T-cell (primary cell): ENCODE results near the gene MUC5B. TPM values are rescaled to one million over a fixed set of nuclear protein-coding genes. Genes with fewer than 3 reads are reported as not detected.

Experiments used
- ATAC-seq, 4 experiments: fragments of 200-7000 bp in 3 of 4; fragments of 150-1000 bp in 1 of 4; cut with Tn5 transposase; replicated peaks in 1 of 4; 1 replicate in 3 of 4; 2 replicates in 1 of 4; pipeline ENCODE4 v1.10.0; 2021; ENCODE audit warnings: moderate library complexity in 3 of 4, mild to moderate bottlenecking in 2 of 4, moderate number of reproducible peaks in 1 of 4
- CTCF ChIA-PET, 2 donors: fragments of 300-600 bp; sonication (Branson Sonifier 250); formaldehyde crosslinking; loops; one replicate each; lab custom pipeline; 2022; ENCODE audit warnings: antibody characterized with exemption in 2 of 2; lab: Charles Lee
- POLR2A ChIA-PET, 2 donors: fragments of 300-600 bp; sonication (Branson Sonifier 250); formaldehyde crosslinking; loops; one replicate each; lab custom pipeline; 2022; ENCODE audit warnings: antibody characterized with exemption in 2 of 2; lab: Charles Lee
- DNase-seq, 35 experiments: peaks; one replicate each; pipeline versions ENCODE4 v3.0.0 to v3.0.0-alpha.2; 2013 to 2023
- H3K27ac ChIP-seq: one replicate; pipeline ENCODE4 v1.5.1; 2013; ENCODE audit warnings: low read length
- H3K27me3 ChIP-seq, 2 experiments: replicated peaks in 1 of 2; 1 replicate in 1 of 2; 2 replicates in 1 of 2; pipeline versions ENCODE4 v1.6.1 to v1.7.0; 2013; ENCODE audit warnings: low read length in 1 of 2, mixed read lengths in 1 of 2; ENCODE audit not compliant: control insufficient read depth in 2 of 2, insufficient read depth in 2 of 2; ENCODE audit errors: extremely low read depth in 1 of 2
- H3K36me3 ChIP-seq, 2 donors: 1 replicate in 1 of 2; 2 replicates in 1 of 2; pipeline versions ENCODE4 v1.6.1 to v1.7.0; 2013; ENCODE audit warnings: low read length in 1 of 2; ENCODE audit not compliant: control insufficient read depth in 2 of 2, insufficient read depth in 1 of 2; ENCODE audit errors: extremely low read depth in 1 of 2
- H3K4me1 ChIP-seq, 2 experiments: 1 replicate in 1 of 2; 2 replicates in 1 of 2; pipeline versions ENCODE4 v1.6.1 to v1.7.0; 2013; ENCODE audit warnings: low read length in 2 of 2, mixed read lengths in 1 of 2; ENCODE audit not compliant: insufficient read depth in 2 of 2, control insufficient read depth in 1 of 2; ENCODE audit errors: extremely low read depth in 1 of 2
- H3K4me3 ChIP-seq, 2 donors: 1 replicate in 1 of 2; 2 replicates in 1 of 2; pipeline versions ENCODE4 v1.5.1 to v1.7.0; 2013; ENCODE audit warnings: mild to moderate bottlenecking in 2 of 2, low read length in 1 of 2, moderate library complexity in 1 of 2; ENCODE audit not compliant: control insufficient read depth in 1 of 2; ENCODE audit errors: extremely low read depth in 1 of 2
- H3K9me3 ChIP-seq: 2 replicates; pipeline ENCODE4 v1.7.0; 2013
- H3K27ac Mint-ChIP-seq, 2 donors: one replicate each; pipeline ENCODE4 v1.8.0; 2020 to 2021; ENCODE audit warnings: mild to moderate bottlenecking in 2 of 2, mixed read lengths in 2 of 2
- H3K27me3 Mint-ChIP-seq, 2 donors: one replicate each; pipeline ENCODE4 v1.8.0; 2021 to 2022; ENCODE audit warnings: mixed read lengths in 2 of 2
- H3K36me3 Mint-ChIP-seq: one replicate; pipeline ENCODE4 v1.8.0; 2021; ENCODE audit warnings: mixed read lengths
- H3K4me1 Mint-ChIP-seq, 3 donors: one replicate each; pipeline ENCODE4 v1.8.0; 2020 to 2022; ENCODE audit warnings: mixed read lengths in 3 of 3, mild to moderate bottlenecking in 1 of 3
- H3K4me3 Mint-ChIP-seq, 3 donors: one replicate each; pipeline ENCODE4 v1.8.0; 2020 to 2022; ENCODE audit warnings: mild to moderate bottlenecking in 3 of 3, mixed read lengths in 3 of 3, moderate library complexity in 3 of 3
- H3K9me3 Mint-ChIP-seq, 3 donors: one replicate each; pipeline ENCODE4 v1.8.0; 2020 to 2022; ENCODE audit warnings: mixed read lengths in 3 of 3
- WGBS: methylation state at CpG from one replicate; pipeline ENCODE4 v1.1.5; 2013; ENCODE audit warnings: missing lambda C conversion rate; ENCODE audit not compliant: insufficient coverage; 5-methylcytosine and 5-hydroxymethylcytosine counted together
- total RNA-seq, 35 experiments: library from RNA in 6 of 35; stranded (reverse) in 6 of 35; fragments of 120-200 nt in 1 of 35; gene quantifications; one replicate each; pipeline versions ENCODE4 v1.2.1 to v1.2.4 and lab custom pipeline; 2013 to 2026

The MUC5B gene
- total RNA-seq, 5 donors from 2014 or later (not counting 1 experiment from before 2014, with no cell fraction given), result 1.8 to 4.0 (median 3.6) TPM; not detected in 2

GRCh38 chr11:1235901-1236315 is 13.0 kb downstream of the MUC5B start:
- Mint-ChIP-seq H3K36me3 (no peaks in the 10 kb centered on the region), H3K27me3 (no peaks in the 10 kb centered on the region), H3K4me3 (no peak overlapping the region), H3K4me1 (no peaks in the 10 kb centered on the region), H3K27ac (no peak overlapping the region), H3K9me3 (no peaks in the 10 kb centered on the region)
- DNase-seq (no peak), ATAC-seq (no peak)
- no peaks in the 10 kb centered on the region for H3K36me3 ChIP-seq
- H3K4me3 ChIP-seq, result no peak overlapping the region
- no peaks in the 10 kb centered on the region for H3K27me3 ChIP-seq
- ChIA-PET CTCF (no interaction called here), POLR2A (no interaction called here)
- 75% methylated on average over 6 of the region's 16 CpGs for WGBS
- H3K4me1 ChIP-seq, result no peaks in the 10 kb centered on the region
- H3K9me3 ChIP-seq, result no peaks in the 10 kb centered on the region
- H3K27ac ChIP-seq, result no peak overlapping the region

- no peak for ATAC-seq
- DNase-seq, result no peak
- no peaks in the 10 kb centered on the region for H3K4me1 Mint-ChIP-seq
- H3K27me3 Mint-ChIP-seq, result no peaks in the 10 kb centered on the region
- H3K27me3 ChIP-seq, result no peaks in the 10 kb centered on the region
- no peaks in the 10 kb centered on the region for H3K36me3 Mint-ChIP-seq
- H3K27ac ChIP-seq, result no peak overlapping the region
- H3K4me1 ChIP-seq, result no peaks in the 10 kb centered on the region
- H3K36me3 ChIP-seq, result no peaks in the 10 kb centered on the region
- WGBS, result 84% methylated on average over 34 of the region's 37 CpGs
- CTCF ChIA-PET, result no interaction called here
- POLR2A ChIA-PET, result no interaction called here
- no peaks in the 10 kb centered on the region for H3K9me3 ChIP-seq
- no peak overlapping the region for H3K4me3 Mint-ChIP-seq
- no peaks in the 10 kb centered on the region for H3K9me3 Mint-ChIP-seq
- H3K27ac Mint-ChIP-seq, result no peak overlapping the region
- no peak overlapping the region for H3K4me3 ChIP-seq
Measured at GRCh38 chr11:1236316-1237127, 13.7 kb downstream of the MUC5B start.

GRCh38 chr11:1237128-1237580 is 14.3 kb downstream of the MUC5B start:
- no peaks in the 10 kb centered on the region for H3K36me3 Mint-ChIP-seq
- Histone ChIP-seq H3K9me3 (no peaks in the 10 kb centered on the region), H3K4me1 (no peaks in the 10 kb centered on the region), H3K27ac (no peak overlapping the region), H3K27me3 (no peaks in the 10 kb centered on the region), H3K36me3 (no peaks in the 10 kb centered on the region), H3K4me3 (no peak overlapping the region)
- ChIA-PET CTCF (no interaction called here), POLR2A (no interaction called here)
- ATAC-seq, result no peak
- H3K27me3 Mint-ChIP-seq, result no peaks in the 10 kb centered on the region
- H3K4me3 Mint-ChIP-seq, result no peak overlapping the region
- H3K9me3 Mint-ChIP-seq, result no peaks in the 10 kb centered on the region
- 82% methylated on average over 12 of the region's 13 CpGs for WGBS
- no peaks in the 10 kb centered on the region for H3K4me1 Mint-ChIP-seq
- H3K27ac Mint-ChIP-seq, result no peak overlapping the region
- DNase-seq, result no peak

- POLR2A ChIA-PET, result no interaction called here
- Histone ChIP-seq H3K27ac (no peak overlapping the region), H3K36me3 (no peaks in the 10 kb centered on the region), H3K4me1 (no peaks in the 10 kb centered on the region), H3K4me3 (no peak overlapping the region), H3K27me3 (no peaks in the 10 kb centered on the region), H3K9me3 (no peaks in the 10 kb centered on the region)
- Mint-ChIP-seq H3K36me3 (no peaks in the 10 kb centered on the region), H3K4me1 (no peaks in the 10 kb centered on the region), H3K27me3 (no peaks in the 10 kb centered on the region), H3K9me3 (no peaks in the 10 kb centered on the region), H3K4me3 (no peak overlapping the region), H3K27ac (no peak overlapping the region)
- CTCF ChIA-PET, result no interaction called here
- 81% methylated on average over 9 of the region's 10 CpGs for WGBS
- DNase-seq, result no peak
- ATAC-seq, result no peak
Measured at GRCh38 chr11:1237851-1238250, 15.0 kb downstream of the MUC5B start.

GRCh38 chr11:1238767-1239595 is 16.1 kb downstream of the MUC5B start:
- H3K4me3 ChIP-seq, result no peak overlapping the region
- H3K4me3 Mint-ChIP-seq, result no peak overlapping the region

GRCh38 chr11:1239596-1240205 is 16.8 kb downstream of the MUC5B start:
- Mint-ChIP-seq H3K4me1 (no peaks in the 10 kb centered on the region), H3K27ac (no peak overlapping the region), H3K36me3 (no peaks in the 10 kb centered on the region), H3K4me3 (no peak overlapping the region), H3K27me3 (no peaks in the 10 kb centered on the region), H3K9me3 (no peaks in the 10 kb centered on the region)
- ATAC-seq, result no peak
- Histone ChIP-seq H3K36me3 (no peaks in the 10 kb centered on the region), H3K4me1 (no peaks in the 10 kb centered on the region), H3K4me3 (no peak overlapping the region), H3K27me3 (no peaks in the 10 kb centered on the region), H3K27ac (no peak overlapping the region), H3K9me3 (no peaks in the 10 kb centered on the region)
- 84% methylated on average over 13 of the region's 23 CpGs for WGBS
- ChIA-PET CTCF (no interaction called here), POLR2A (no interaction called here)
- DNase-seq, result no peak

More at GRCh38 chr11:1238767-1239595, 16.1 kb downstream of the MUC5B start:
- no peaks in the 10 kb centered on the region for H3K9me3 ChIP-seq
- no peaks in the 10 kb centered on the region for H3K4me1 ChIP-seq
- DNase-seq (no peak), ATAC-seq (no peak)
- H3K36me3 ChIP-seq, result no peaks in the 10 kb centered on the region
- no peaks in the 10 kb centered on the region for H3K9me3 Mint-ChIP-seq
- ChIA-PET POLR2A (no interaction called here), CTCF (no interaction called here)
- no peaks in the 10 kb centered on the region for H3K27me3 ChIP-seq
- no peak overlapping the region for H3K27ac ChIP-seq
- no peaks in the 10 kb centered on the region for H3K27me3 Mint-ChIP-seq
- no peaks in the 10 kb centered on the region for H3K4me1 Mint-ChIP-seq
- no peaks in the 10 kb centered on the region for H3K36me3 Mint-ChIP-seq
- 80% methylated on average over 32 of the region's 34 CpGs for WGBS
- no peak overlapping the region for H3K27ac Mint-ChIP-seq
